ENCODE measurements around the gene CHCHD3. TPM values are rescaled to one million over a fixed set of nuclear protein-coding genes. Genes with fewer than 3 reads are reported as not detected.

CHCHD3 gene
- total RNA-seq, 4 donors from 2014 or later = 27.9 to 39.0 (median 34.5) TPM

GRCh38 chr7:132735476-132735875 lies 346.4 kb downstream of the CHCHD3 start:
- TF ChIP-seq POLR2A (IDR thresholded peaks at IDR 0.05) (no peak), CTCF (IDR thresholded peaks at IDR 0.05) (no peak)
- no peak for DNase-seq (ENCODE audit: low spot score in 2 of 2)
- 60 to 69% methylated on average over 3 of the region's 3 CpGs for WGBS, 2 donors
- intact Hi-C loops (cut with DNase I; ENCODE audit: low total_unique reads) = no loop called here
- H3K4me3 ChIP-seq (ENCODE audit: low read depth, poor library complexity, severe bottlenecking) = no peak overlapping the region

Other genes starting within 250 kb of the CHCHD3 start
- gene EXOC4, start 171.0 kb upstream of the CHCHD3 start, total RNA-seq = 10 to 100 TPM; 52.4 to 82.2 (median 67.0) TPM

Data from lower leg skin (tissue), 4 donors.